Measurements from ENCODE around the gene BUD13.
A peak's percentile ranks its signal among the peaks of the same experiment; 100 is the strongest.

GRCh38 chr11:116732271-116733042 lies 40.3 kb downstream of the BUD13 start:
- TF ChIP-seq CTCF (IDR thresholded peaks at IDR 0.05; ENCODE audit: low read length) (peak; percentile 59), EZH2 (IDR thresholded peaks at IDR 0.05; ENCODE audit: borderline replicate concordance, low read length) (no peak)

Measured in OCI-LY1 (cell line).